IgD-negative memory B cell (primary cell): Measurements from ENCODE around the gene ADAM12. TPM values are rescaled to one million over a fixed set of nuclear protein-coding genes. Genes with fewer than 3 reads are reported as not detected.

ENCODE experiments used
- H3K27ac Mint-ChIP-seq, 3 donors: one replicate each; pipeline ENCODE4 v1.8.0; 2020 to 2022; ENCODE audit warnings: mild to moderate bottlenecking in 3 of 3, mixed read lengths in 3 of 3, moderate library complexity in 1 of 3
- H3K27me3 Mint-ChIP-seq: one replicate; pipeline ENCODE4 v1.8.0; 2021; ENCODE audit warnings: mixed read lengths
- H3K36me3 Mint-ChIP-seq: one replicate; pipeline ENCODE4 v1.8.0; 2020; ENCODE audit warnings: mild to moderate bottlenecking, mixed read lengths
- H3K4me1 Mint-ChIP-seq, 3 donors: one replicate each; pipeline ENCODE4 v1.8.0; 2020 to 2022; ENCODE audit warnings: mixed read lengths in 3 of 3, mild to moderate bottlenecking in 1 of 3
- H3K4me3 Mint-ChIP-seq, 4 donors: one replicate each; pipeline ENCODE4 v1.8.0; 2020 to 2022; ENCODE audit warnings: mild to moderate bottlenecking in 4 of 4, mixed read lengths in 4 of 4, moderate library complexity in 3 of 4
- H3K9me3 Mint-ChIP-seq, 3 donors: one replicate each; pipeline ENCODE4 v1.8.0; 2020 to 2021; ENCODE audit warnings: mixed read lengths in 3 of 3, mild to moderate bottlenecking in 1 of 3
- polyA plus RNA-seq: library from polyadenylated mRNA; unstranded; fragments of 300-500 nt; fragmentation: Illumina TruSeq; gene quantifications from one replicate; pipeline ENCODE4 v1.2.3, GENCODE V29; 2021

The ADAM12 gene
- polyA plus RNA-seq, 1 donor from 2014 or later: not detected

GRCh38 chr10:126070476-126071215 lies 317.6 kb downstream of the ADAM12 start:
- Mint-ChIP-seq H3K9me3 (peaks cover 0 to 4% (median 0%) of the 10 kb centered on the region in 3 donors), H3K4me3 (no peak overlapping the region), H3K27ac (peak overlapping the region in 1 of 3 donors; percentile 71), H3K27me3 (no peaks in the 10 kb centered on the region), H3K4me1 (peaks cover 0 to 2% (median 0%) of the 10 kb centered on the region in 3 donors), H3K36me3 (no peaks in the 10 kb centered on the region)

DNA sequence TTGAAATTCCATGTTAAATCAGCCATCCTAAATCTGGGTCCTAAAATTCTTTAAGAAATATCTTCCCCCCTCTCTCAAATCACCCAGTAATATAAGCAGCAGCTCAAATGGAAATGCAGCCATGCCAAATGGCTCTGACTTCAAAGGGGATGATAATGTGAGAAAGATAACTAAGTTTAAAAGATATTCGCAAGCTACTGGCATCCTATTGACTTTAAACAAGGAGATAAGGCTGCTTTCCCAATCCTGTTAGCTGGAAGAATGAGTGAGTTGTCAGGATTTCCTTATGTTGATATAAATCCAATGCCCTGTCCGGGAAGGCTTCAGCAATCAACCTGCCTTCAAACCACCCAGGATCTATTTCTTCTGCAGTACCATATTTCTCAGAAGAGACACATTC lies 320.0 kb downstream of the ADAM12 start:
- H3K9me3 Mint-ChIP-seq: no peaks in the 10 kb centered on the region
- H3K4me1 Mint-ChIP-seq: peaks cover 0 to 2% (median 0%) of the 10 kb centered on the region in 3 donors
- H3K27ac Mint-ChIP-seq: no peak overlapping the region
- H3K36me3 Mint-ChIP-seq: no peaks in the 10 kb centered on the region
- H3K4me3 Mint-ChIP-seq: no peak overlapping the region
- no peaks in the 10 kb centered on the region for H3K27me3 Mint-ChIP-seq

DNA sequence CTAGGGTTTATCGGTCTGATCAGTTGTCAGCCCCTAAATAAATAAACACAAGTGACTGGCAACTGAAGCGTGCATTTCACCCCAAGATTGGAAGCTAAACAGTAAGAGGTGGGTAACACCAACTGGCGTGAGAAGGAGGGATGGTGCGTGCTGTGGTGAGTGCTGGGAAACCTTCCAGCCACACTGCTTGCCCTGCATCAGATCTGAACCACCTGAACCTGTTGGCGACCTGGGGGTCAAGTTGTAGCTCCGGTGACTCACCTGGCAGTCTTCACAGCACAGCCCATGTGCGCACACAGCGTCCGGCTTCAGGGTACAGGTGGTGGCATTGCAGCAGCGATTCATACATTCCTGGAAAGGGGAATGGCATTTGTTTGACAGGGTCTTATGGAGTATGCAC lies 321.8 kb downstream of the ADAM12 start:
- Mint-ChIP-seq H3K36me3 (no peaks in the 10 kb centered on the region), H3K27ac (no peak overlapping the region), H3K4me3 (no peak overlapping the region), H3K9me3 (no peaks in the 10 kb centered on the region), H3K4me1 (peaks cover 0 to 2% (median 0%) of the 10 kb centered on the region in 3 donors), H3K27me3 (no peaks in the 10 kb centered on the region)

GRCh38 chr10:126065751-126066377 lies 322.4 kb downstream of the ADAM12 start:
- no peaks in the 10 kb centered on the region for H3K4me1 Mint-ChIP-seq
- no peaks in the 10 kb centered on the region for H3K27me3 Mint-ChIP-seq
- H3K27ac Mint-ChIP-seq: peak overlapping the region in 1 of 3 donors; percentile 60
- H3K9me3 Mint-ChIP-seq: no peaks in the 10 kb centered on the region
- no peaks in the 10 kb centered on the region for H3K36me3 Mint-ChIP-seq
- no peak overlapping the region for H3K4me3 Mint-ChIP-seq

GRCh38 chr10:126064512-126064911 lies 323.8 kb downstream of the ADAM12 start:
- H3K27ac Mint-ChIP-seq: no peak overlapping the region
- H3K9me3 Mint-ChIP-seq: no peaks in the 10 kb centered on the region
- no peaks in the 10 kb centered on the region for H3K4me1 Mint-ChIP-seq
- H3K36me3 Mint-ChIP-seq: no peaks in the 10 kb centered on the region
- no peak overlapping the region for H3K4me3 Mint-ChIP-seq
- H3K27me3 Mint-ChIP-seq: no peaks in the 10 kb centered on the region

- H3K4me1 Mint-ChIP-seq: no peaks in the 10 kb centered on the region
- H3K27me3 Mint-ChIP-seq: no peaks in the 10 kb centered on the region
- no peaks in the 10 kb centered on the region for H3K36me3 Mint-ChIP-seq
- H3K4me3 Mint-ChIP-seq: no peak overlapping the region
- H3K9me3 Mint-ChIP-seq: peaks cover 0 to 1% (median 0%) of the 10 kb centered on the region in 3 donors
- H3K27ac Mint-ChIP-seq: no peak overlapping the region
These were observed 324.9 kb downstream of the ADAM12 start for GRCh38 chr10:126063353-126063791.

GRCh38 chr10:126062131-126063032 lies 325.9 kb downstream of the ADAM12 start:
- Mint-ChIP-seq H3K36me3 (no peaks in the 10 kb centered on the region), H3K27me3 (no peaks in the 10 kb centered on the region), H3K4me3 (no peak overlapping the region), H3K9me3 (peaks cover 0 to 1% (median 0%) of the 10 kb centered on the region in 3 donors), H3K4me1 (no peaks in the 10 kb centered on the region), H3K27ac (peak overlapping the region in 1 of 3 donors; percentile 20)

DNA sequence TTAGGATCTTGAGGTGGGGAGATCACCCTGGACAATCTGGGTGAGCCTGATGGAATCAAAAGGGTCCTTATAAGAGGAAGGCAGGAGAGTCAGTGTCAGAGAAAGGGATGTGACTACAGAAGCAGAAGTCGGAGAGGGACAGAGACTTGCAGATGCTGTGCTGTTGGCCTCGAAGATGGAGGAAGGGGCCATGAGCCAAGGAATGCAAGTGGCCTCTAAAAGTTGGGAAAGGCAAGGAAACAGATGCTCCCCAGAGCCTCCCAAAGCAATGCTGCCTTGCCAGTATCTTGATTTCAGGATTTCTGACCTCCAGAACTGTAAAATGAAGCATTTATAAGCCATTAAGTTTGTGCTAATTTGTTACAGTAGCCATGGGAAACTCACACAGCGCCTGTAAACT lies 326.8 kb downstream of the ADAM12 start:
- Mint-ChIP-seq H3K27me3 (no peaks in the 10 kb centered on the region), H3K9me3 (peaks cover 0 to 1% (median 0%) of the 10 kb centered on the region in 3 donors), H3K4me1 (no peaks in the 10 kb centered on the region), H3K36me3 (no peaks in the 10 kb centered on the region), H3K4me3 (no peak overlapping the region), H3K27ac (no peak overlapping the region)

DNA sequence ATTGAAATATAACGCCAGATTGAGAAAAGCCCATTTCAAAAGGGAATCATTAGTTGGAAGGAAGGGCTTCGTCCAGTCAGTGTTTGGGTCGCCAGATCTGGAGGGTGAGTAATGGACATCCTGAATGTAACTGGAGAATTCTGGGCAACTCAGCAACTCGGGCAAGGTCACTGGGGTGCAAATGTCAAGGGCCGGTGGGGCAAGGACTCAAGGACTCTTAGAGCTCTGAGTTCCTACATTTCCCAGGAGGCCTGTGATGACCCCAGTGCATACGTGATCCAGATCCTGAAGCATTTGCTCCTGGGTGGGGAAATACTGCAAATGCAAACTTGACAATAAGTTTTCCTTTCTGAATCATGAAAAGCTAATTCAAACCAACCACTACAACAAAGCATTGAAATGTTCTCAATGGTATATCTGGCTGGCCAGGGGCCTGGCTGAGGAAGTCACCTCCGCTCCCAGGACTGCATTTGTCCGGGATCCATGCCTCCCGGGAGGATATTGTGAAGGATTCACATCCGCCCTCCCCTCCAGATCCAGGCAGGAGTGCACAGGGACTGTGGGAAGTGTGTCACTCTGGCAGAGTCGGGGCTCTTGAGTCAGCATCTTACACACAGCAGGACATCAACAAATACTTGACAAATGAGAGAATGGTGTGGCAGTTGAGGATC lies 327.9 kb downstream of the ADAM12 start:
- Mint-ChIP-seq H3K4me1 (no peaks in the 10 kb centered on the region), H3K9me3 (peaks cover 0 to 1% (median 0%) of the 10 kb centered on the region in 3 donors), H3K27ac (no peak overlapping the region), H3K36me3 (no peaks in the 10 kb centered on the region), H3K27me3 (no peaks in the 10 kb centered on the region), H3K4me3 (no peak overlapping the region)

DNA sequence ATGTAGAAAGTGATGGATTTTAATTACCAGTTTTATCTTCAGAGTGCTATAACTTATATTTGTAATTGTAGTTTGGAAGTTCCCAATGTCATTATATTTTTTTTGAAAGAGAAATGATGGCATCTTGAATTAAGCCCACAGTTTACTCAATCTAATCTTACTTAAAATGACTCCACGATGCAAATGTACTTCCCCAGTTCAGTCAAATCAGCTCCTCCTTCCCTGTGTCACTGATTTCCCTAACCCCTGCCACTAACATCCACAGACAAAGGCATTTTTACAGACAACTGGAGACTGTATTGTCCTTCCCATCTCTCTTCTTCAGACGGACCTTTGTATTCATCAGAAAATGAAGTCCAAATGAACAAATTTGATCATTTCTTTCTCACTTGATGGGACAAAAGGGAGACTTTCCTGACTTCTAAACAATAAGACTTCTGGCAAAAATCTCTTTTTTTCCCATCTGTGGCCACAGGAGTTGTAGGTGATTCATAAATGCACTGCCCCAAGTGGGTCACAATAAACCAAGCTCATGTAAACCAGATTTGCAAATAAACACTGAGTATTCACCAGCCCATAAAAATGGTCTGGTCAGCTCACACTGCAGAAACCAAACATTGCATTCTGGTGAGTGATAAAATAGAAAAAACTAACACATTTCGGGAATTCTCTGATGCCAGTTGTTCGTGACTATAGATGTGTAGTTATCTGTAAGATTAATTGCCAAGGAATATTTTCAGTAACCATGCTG lies 329.0 kb downstream of the ADAM12 start:
- Mint-ChIP-seq H3K27me3 (peaks cover 4% of the 10 kb centered on the region), H3K36me3 (no peaks in the 10 kb centered on the region), H3K9me3 (peaks cover 0 to 1% (median 0%) of the 10 kb centered on the region in 3 donors), H3K4me1 (no peaks in the 10 kb centered on the region), H3K27ac (no peak overlapping the region), H3K4me3 (no peak overlapping the region)

- Mint-ChIP-seq H3K9me3 (peaks cover 0 to 1% (median 0%) of the 10 kb centered on the region in 3 donors), H3K36me3 (no peaks in the 10 kb centered on the region), H3K4me3 (no peak overlapping the region), H3K4me1 (no peaks in the 10 kb centered on the region), H3K27ac (no peak overlapping the region), H3K27me3 (peaks cover 4% of the 10 kb centered on the region)
These were observed 329.8 kb downstream of the ADAM12 start for GRCh38 chr10:126058507-126058906.

- Mint-ChIP-seq H3K27me3 (peaks cover 4% of the 10 kb centered on the region), H3K4me1 (no peaks in the 10 kb centered on the region), H3K27ac (no peak overlapping the region), H3K4me3 (no peak overlapping the region), H3K9me3 (peaks cover 0 to 1% (median 0%) of the 10 kb centered on the region in 3 donors), H3K36me3 (no peaks in the 10 kb centered on the region)
These were observed 330.2 kb downstream of the ADAM12 start for GRCh38 chr10:126058104-126058503.

DNA sequence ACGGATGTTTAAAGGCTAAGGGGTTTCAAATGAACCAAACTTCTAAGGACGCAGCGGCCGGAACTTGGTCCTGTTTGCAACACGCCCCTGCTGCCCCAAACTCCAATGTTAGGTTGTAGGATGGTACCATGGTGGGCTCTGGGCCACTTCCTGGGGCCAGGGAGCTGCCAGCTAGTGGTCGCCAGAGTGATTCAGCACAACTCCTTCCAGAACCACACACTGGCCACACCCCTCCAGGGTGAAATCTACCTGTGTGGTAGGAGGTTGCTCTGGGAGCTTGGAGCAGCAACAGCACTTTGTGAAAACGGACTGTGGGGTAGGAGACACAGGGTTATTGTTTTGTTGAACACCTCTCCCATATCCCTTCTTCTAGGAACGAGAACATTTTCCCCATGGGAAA lies 330.8 kb downstream of the ADAM12 start:
- Mint-ChIP-seq H3K36me3 (no peaks in the 10 kb centered on the region), H3K4me1 (no peaks in the 10 kb centered on the region), H3K27ac (no peak overlapping the region), H3K4me3 (no peak overlapping the region), H3K9me3 (peaks cover 0 to 1% (median 0%) of the 10 kb centered on the region in 3 donors), H3K27me3 (peaks cover 5% of the 10 kb centered on the region)

DNA sequence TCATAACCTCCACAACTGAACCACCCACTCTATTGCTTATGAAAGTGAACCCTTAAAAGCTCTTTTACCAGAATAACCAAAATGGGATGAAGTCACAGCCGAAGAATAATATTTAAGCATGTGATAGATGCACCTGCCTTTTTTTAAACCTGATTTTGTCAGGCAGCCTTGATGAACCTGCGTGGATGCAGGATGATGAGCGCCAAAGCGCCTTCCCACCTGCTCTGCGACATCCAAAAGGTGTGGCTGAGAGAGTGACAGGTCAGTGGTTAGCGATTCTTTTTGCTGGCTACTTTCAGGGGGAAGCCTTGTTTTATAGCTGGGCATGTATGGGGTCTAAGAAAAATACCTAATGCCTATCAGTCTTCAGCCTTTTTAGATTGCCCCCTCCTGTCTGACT lies 334.1 kb downstream of the ADAM12 start:
- Mint-ChIP-seq H3K36me3 (no peaks in the 10 kb centered on the region), H3K27ac (no peak overlapping the region), H3K4me3 (no peak overlapping the region), H3K9me3 (peaks cover 0 to 1% (median 0%) of the 10 kb centered on the region in 3 donors), H3K4me1 (peaks cover 0 to 2% (median 1%) of the 10 kb centered on the region in 3 donors), H3K27me3 (peaks cover 10% of the 10 kb centered on the region)
